HCT116 (cell line): ENCODE results near the gene C9orf78. TPM values are rescaled to one million over a fixed set of nuclear protein-coding genes. Genes with fewer than 3 reads are reported as not detected.

Source experiments
- ATAC-seq: fragments of 200-7000 bp; cut with Tn5 transposase; 2 replicates; pipeline ENCODE4 v1.9.1; 2020; ENCODE audit warnings: mild to moderate bottlenecking, moderate library complexity
- BruUV-seq: library from RNA; stranded (reverse); fragments of 400-500 nt; replicated peaks from 2 replicates; lab custom pipeline; 2021; lab: Mats Ljungman, UMichigan
- CTCF ChIA-PET: fragments of 300-600 bp; sonication (Branson Sonifier 250); formaldehyde crosslinking; loops from one replicate; lab custom pipeline; 2021; ENCODE audit warnings: antibody characterized with exemption; lab: Charles Lee
- POLR2A ChIA-PET: fragments of 300-600, 350-600 bp; sonication (Branson Sonifier 250); formaldehyde crosslinking; loops from one replicate; lab custom pipeline; 2021; ENCODE audit warnings: antibody characterized with exemption; lab: Charles Lee
- RAD21 ChIA-PET, 2 experiments: fragments of 300-600 bp; sonication (Branson Sonifier 250); formaldehyde crosslinking; loops; one replicate each; lab custom pipeline; 2023; ENCODE audit warnings: low total read pairs in 2 of 2; ENCODE audit not compliant: uncharacterized antibody in 2 of 2, unreplicated experiment in 2 of 2, low non-redundant PET in 1 of 2; lab: Charles Lee
- DNase-seq: peaks from one replicate; pipeline ENCODE4 v3.0.0-alpha.2; 2010; ENCODE audit warnings: low read depth, low spot score
- H2AFZ ChIP-seq: fragments of 200-600 bp; shearing (Covaris generic), sonication (generic); 2 replicates; pipeline ENCODE4 v1.6.1; 2017; ENCODE audit warnings: low read depth, mixed run types, mixed read lengths, antibody characterized with exemption, low read length; ENCODE audit not compliant: poor library complexity, severe bottlenecking
- H3K27ac ChIP-seq: 2 replicates; pipeline ENCODE4 v1.5.1; 2012; ENCODE audit warnings: low read depth, low read length
- H3K27me3 ChIP-seq: fragments of 200-600 bp; sonication (generic); 2 replicates; pipeline ENCODE4 v1.6.1; 2016; ENCODE audit warnings: mixed run types, low read length, mixed read lengths; ENCODE audit not compliant: insufficient read depth
- H3K36me3 ChIP-seq, 2 experiments: fragments of 200-500 bp in 1 of 2; fragments of 200-600 bp in 1 of 2; sonication (Bioruptor generic) in 1 of 2; sonication (generic) in 1 of 2; 2 replicates each; pipeline versions ENCODE4 v1.5.1 to v1.6.1; 2014 to 2016; ENCODE audit warnings: low read length in 2 of 2, inconsistent platforms in 1 of 2, mixed read lengths in 1 of 2, mixed run types in 1 of 2; ENCODE audit not compliant: insufficient read depth in 2 of 2, control insufficient read depth in 1 of 2
- H3K4me1 ChIP-seq, 2 experiments: fragments of 200-600 bp in 1 of 2; sonication (generic) in 1 of 2; 2 replicates each; pipeline versions ENCODE4 v1.5.1 to v1.6.1; 2012 to 2017; ENCODE audit warnings: low read length in 2 of 2, inconsistent platforms in 1 of 2, mild to moderate bottlenecking in 1 of 2, mixed read lengths in 1 of 2, mixed run types in 1 of 2, moderate library complexity in 1 of 2; ENCODE audit not compliant: insufficient read depth in 2 of 2, control insufficient read depth in 1 of 2
- H3K4me2 ChIP-seq: fragments of 200-600 bp; sonication (generic); 2 replicates; pipeline ENCODE4 v1.6.1; 2017; ENCODE audit warnings: mixed run types, low read length, mixed read lengths
- H3K4me3 ChIP-seq, 2 experiments: fragments of 200-600 bp in 1 of 2; sonication (generic) in 1 of 2; replicated peaks in 1 of 2; 2 replicates each; pipeline ENCODE4 v1.5.1; 2011 to 2016; ENCODE audit warnings: low read length in 2 of 2, control low read depth in 1 of 2, low read depth in 1 of 2, mild to moderate bottlenecking in 1 of 2, mixed read lengths in 1 of 2, mixed run types in 1 of 2
- H3K79me2 ChIP-seq: fragments of 200-600 bp; sonication (generic); 2 replicates; pipeline ENCODE4 v1.6.1; 2017; ENCODE audit warnings: mild to moderate bottlenecking, mixed run types, low read length, moderate library complexity, mixed read lengths; ENCODE audit not compliant: insufficient read depth
- H3K9ac ChIP-seq: fragments of 200-600 bp; sonication (generic); 2 replicates; pipeline ENCODE4 v1.6.1; 2016; ENCODE audit warnings: low read length, mixed read lengths
- H3K9me2 ChIP-seq: fragments of 200-600 bp; sonication (generic), shearing (Covaris generic); 2 replicates; pipeline ENCODE4 v1.6.1; 2017; ENCODE audit warnings: mixed run types, mild to moderate bottlenecking, moderate library complexity; ENCODE audit not compliant: insufficient read depth
- H3K9me3 ChIP-seq, 2 experiments: fragments of 200-500 bp in 1 of 2; fragments of 200-600 bp in 1 of 2; sonication (Bioruptor generic) in 1 of 2; sonication (generic) in 1 of 2; 2 replicates each; pipeline ENCODE4 v1.6.1; 2014 to 2017; ENCODE audit warnings: low read length in 2 of 2, mixed read lengths in 2 of 2, inconsistent platforms in 1 of 2, low read depth in 1 of 2, mild to moderate bottlenecking in 1 of 2, mixed run types in 1 of 2, moderate library complexity in 1 of 2; ENCODE audit not compliant: control insufficient read depth in 1 of 2, insufficient read depth in 1 of 2
- H4K20me1 ChIP-seq: fragments of 200-600 bp; sonication (generic), shearing (Covaris generic); 2 replicates; pipeline ENCODE4 v1.6.1; 2017; ENCODE audit warnings: mixed run types, mild to moderate bottlenecking, moderate library complexity; ENCODE audit not compliant: insufficient read depth
- CBX3 ChIP-seq: IDR thresholded peaks from 2 replicates; pipeline ENCODE4 v1.6.1; 2012; ENCODE audit warnings: low read depth
- EGR1 ChIP-seq: IDR thresholded peaks from 2 replicates; pipeline ENCODE4 v1.6.1; 2012; ENCODE audit warnings: low read depth
- EZH2 ChIP-seq: fragments of 200-600 bp; sonication (generic); IDR thresholded peaks from 2 replicates; pipeline ENCODE4 v1.6.1; 2017; ENCODE audit warnings: antibody characterized with exemption, mixed run types
- FOSL1 ChIP-seq: IDR thresholded peaks from 2 replicates; pipeline ENCODE4 v1.6.1; 2012; ENCODE audit warnings: low read depth
- JUND ChIP-seq: IDR thresholded peaks from 2 replicates; pipeline ENCODE4 v1.6.1; 2012
- MAX ChIP-seq: IDR thresholded peaks from 2 replicates; pipeline ENCODE4 v1.6.1; 2012
- POLR2A ChIP-seq: IDR thresholded peaks from 2 replicates; pipeline ENCODE4 v1.7.0; 2011; ENCODE audit warnings: borderline replicate concordance; ENCODE audit not compliant: insufficient read depth, insufficient read length; ENCODE audit errors: extremely low read depth
- POLR2AphosphoS5 ChIP-seq: IDR thresholded peaks from 2 replicates; pipeline ENCODE4 v1.6.1; 2011; ENCODE audit warnings: mild to moderate bottlenecking, low read depth, low read length, moderate library complexity
- RAD21 ChIP-seq: IDR thresholded peaks from 2 replicates; pipeline ENCODE4 v1.6.1; 2012; ENCODE audit warnings: low read depth, mild to moderate bottlenecking
- SRF ChIP-seq: IDR thresholded peaks from 2 replicates; pipeline ENCODE4 v1.6.1; 2012; ENCODE audit warnings: low read depth
- TCF7L2 ChIP-seq: IDR thresholded peaks from 2 replicates; pipeline ENCODE4 v1.7.0; 2011; ENCODE audit warnings: borderline replicate concordance, inconsistent platforms; ENCODE audit not compliant: insufficient read depth, insufficient read length; ENCODE audit errors: extremely low read depth
- YY1 ChIP-seq: IDR thresholded peaks from 2 replicates; pipeline ENCODE4 v1.6.1; 2011; ENCODE audit warnings: low read length, low read depth, moderate library complexity, mild to moderate bottlenecking; ENCODE audit not compliant: insufficient replicate concordance; ENCODE audit errors: extremely low read depth
- ZNF274 ChIP-seq: fragments of 200-500 bp; sonication (Bioruptor generic); IDR thresholded peaks from 2 replicates; pipeline ENCODE4 v1.6.1; 2014; ENCODE audit warnings: mild to moderate bottlenecking, low read depth, low read length, inconsistent platforms
- intact Hi-C: fragments of 100-400 bp; cut with micrococcal nuclease; formaldehyde crosslinking; loops from 2 replicates; pipeline ENCODE4 v1.10.0; 2022
- total RNA-seq: library from RNA; stranded (reverse); gene quantifications from one replicate; pipeline ENCODE4 v1.2.1, GENCODE V29; 2021; ENCODE audit not compliant: unreplicated experiment
- TF ChIP-seq, protein P1 (sequence below): IDR thresholded peaks from 2 replicates; pipeline ENCODE4 v1.6.1; 2012; ENCODE audit warnings: low read depth

C9orf78 gene
- total RNA-seq, 1 experiment from 2014 or later = 41.4 TPM

DNA sequence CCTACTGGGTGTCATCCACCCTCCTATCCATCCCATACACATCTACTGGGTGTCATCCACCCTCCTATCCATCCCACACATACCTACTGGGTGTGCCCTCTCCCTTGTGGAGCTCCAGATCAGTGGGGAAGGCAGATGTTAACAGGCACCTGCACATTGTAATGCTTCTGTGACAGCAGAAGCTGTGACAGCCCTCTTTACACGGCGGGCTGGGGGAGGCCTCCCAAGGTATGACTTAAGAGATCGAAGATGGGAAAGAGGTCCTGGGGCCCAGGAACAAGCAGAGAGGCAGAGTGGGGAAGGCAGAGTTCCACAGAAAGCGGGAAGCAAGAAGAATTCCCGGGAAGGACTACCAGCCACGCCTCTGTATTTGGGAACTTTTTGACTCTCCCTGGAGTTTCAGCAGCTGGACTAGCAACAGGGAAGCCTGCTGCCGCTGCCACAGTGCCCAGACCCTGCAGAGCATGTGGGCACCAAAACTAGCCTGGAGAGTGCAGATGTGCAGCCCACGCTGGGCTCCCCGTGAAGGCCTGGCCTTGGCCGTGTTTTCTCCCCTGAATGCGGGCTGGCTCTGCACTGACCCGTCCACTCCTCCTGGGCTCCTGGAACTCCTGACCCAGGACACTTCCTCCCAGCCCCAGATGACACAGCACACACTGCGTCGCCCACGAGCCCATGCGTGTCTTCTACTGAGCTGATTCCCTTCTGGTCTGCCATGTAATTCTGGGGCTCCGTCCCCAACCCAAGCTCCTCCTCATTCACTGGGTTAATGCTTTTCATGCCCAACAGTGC is 20.4 kb downstream of the C9orf78 start:
- ChIA-PET POLR2A (no interaction called here), RAD21 (no interaction called here), CTCF (no interaction called here)
- intact Hi-C loops = no loop called here
- H3K36me3 ChIP-seq = peaks cover 12 to 17% of the 10 kb centered on the region in 2 experiments; a peak in 3 of 4 replicates
- DNase-seq = no peak
- H3K9ac ChIP-seq = no peak overlapping the region
- no peak for ATAC-seq
- H3K4me1 ChIP-seq = no peaks in the 10 kb centered on the region
- H2AFZ ChIP-seq = no peak overlapping the region
- no TSS peak for BruUV-seq
- H4K20me1 ChIP-seq = 0 out of 2 replicates have a peak, but pooled peaks cover 3% of the 10 kb centered on the region
- H3K9me2 ChIP-seq = no peaks in the 10 kb centered on the region
- no peak overlapping the region for H3K27ac ChIP-seq
- no peaks in the 10 kb centered on the region for H3K9me3 ChIP-seq
- H3K27me3 ChIP-seq = no peaks in the 10 kb centered on the region
- H3K4me2 ChIP-seq = no peak overlapping the region
- H3K79me2 ChIP-seq = no peaks in the 10 kb centered on the region
- no peak for TF ChIP-seq ZNF274
- no peak for TF ChIP-seq MAX
- H3K4me3 ChIP-seq = no peak overlapping the region

DNA sequence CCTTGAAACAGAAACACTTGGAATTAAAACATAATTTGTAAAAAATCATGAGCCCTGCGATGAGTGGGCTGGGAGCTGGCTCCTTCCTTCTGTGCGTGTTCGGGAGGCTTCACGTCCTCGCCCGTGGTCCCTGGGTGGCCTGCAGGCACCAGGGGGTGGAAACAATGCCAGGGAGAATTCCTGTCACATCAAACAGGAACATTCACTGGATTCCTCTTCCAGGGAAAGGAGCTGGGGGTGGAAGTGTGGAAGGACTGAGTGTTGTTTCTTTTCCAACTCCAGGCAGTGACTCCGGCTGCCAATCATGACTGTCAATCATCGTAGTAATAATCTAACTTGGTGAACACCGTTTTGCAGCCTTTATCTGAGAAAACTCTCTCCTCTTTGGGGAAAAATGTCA is 21.4 kb downstream of the C9orf78 start:
- POLR2A ChIA-PET = no interaction called here
- H3K9ac ChIP-seq = no peak overlapping the region
- no peak for ATAC-seq

More for the DNA sequence above, 21.4 kb downstream of the C9orf78 start:
- Histone ChIP-seq H3K4me3 (no peak overlapping the region), H3K4me2 (no peak overlapping the region), H3K9me3 (no peaks in the 10 kb centered on the region), H4K20me1 (0 out of 2 replicates have a peak, but pooled peaks cover 3% of the 10 kb centered on the region), H3K27ac (no peak overlapping the region), H3K9me2 (no peaks in the 10 kb centered on the region), H2AFZ (no peak overlapping the region), H3K4me1 (no peaks in the 10 kb centered on the region), H3K27me3 (no peaks in the 10 kb centered on the region), H3K36me3 (peaks cover 13 to 18% of the 10 kb centered on the region in 2 experiments; a peak in 3 of 4 replicates), H3K79me2 (no peaks in the 10 kb centered on the region)
- CTCF ChIA-PET = no interaction called here
- DNase-seq = no peak
- TF ChIP-seq FOSL1 = no peak
- no peak for TF ChIP-seq POLR2AphosphoS5
- TF ChIP-seq TCF7L2 = no peak
- TF ChIP-seq SRF = no peak
- TF ChIP-seq CBX3 = no peak
- TF ChIP-seq, protein P1, sequence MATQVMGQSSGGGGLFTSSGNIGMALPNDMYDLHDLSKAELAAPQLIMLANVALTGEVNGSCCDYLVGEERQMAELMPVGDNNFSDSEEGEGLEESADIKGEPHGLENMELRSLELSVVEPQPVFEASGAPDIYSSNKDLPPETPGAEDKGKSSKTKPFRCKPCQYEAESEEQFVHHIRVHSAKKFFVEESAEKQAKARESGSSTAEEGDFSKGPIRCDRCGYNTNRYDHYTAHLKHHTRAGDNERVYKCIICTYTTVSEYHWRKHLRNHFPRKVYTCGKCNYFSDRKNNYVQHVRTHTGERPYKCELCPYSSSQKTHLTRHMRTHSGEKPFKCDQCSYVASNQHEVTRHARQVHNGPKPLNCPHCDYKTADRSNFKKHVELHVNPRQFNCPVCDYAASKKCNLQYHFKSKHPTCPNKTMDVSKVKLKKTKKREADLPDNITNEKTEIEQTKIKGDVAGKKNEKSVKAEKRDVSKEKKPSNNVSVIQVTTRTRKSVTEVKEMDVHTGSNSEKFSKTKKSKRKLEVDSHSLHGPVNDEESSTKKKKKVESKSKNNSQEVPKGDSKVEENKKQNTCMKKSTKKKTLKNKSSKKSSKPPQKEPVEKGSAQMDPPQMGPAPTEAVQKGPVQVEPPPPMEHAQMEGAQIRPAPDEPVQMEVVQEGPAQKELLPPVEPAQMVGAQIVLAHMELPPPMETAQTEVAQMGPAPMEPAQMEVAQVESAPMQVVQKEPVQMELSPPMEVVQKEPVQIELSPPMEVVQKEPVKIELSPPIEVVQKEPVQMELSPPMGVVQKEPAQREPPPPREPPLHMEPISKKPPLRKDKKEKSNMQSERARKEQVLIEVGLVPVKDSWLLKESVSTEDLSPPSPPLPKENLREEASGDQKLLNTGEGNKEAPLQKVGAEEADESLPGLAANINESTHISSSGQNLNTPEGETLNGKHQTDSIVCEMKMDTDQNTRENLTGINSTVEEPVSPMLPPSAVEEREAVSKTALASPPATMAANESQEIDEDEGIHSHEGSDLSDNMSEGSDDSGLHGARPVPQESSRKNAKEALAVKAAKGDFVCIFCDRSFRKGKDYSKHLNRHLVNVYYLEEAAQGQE = no peak
- no peak for TF ChIP-seq YY1
- TF ChIP-seq JUND = no peak
- TF ChIP-seq EGR1 = no peak
- TF ChIP-seq EZH2 = no peak
- no peak for TF ChIP-seq RAD21
- TF ChIP-seq MAX = no peak
- no peak for TF ChIP-seq POLR2A
- RAD21 ChIA-PET = no interaction called here
- intact Hi-C loops = no loop called here
- no TSS peak for BruUV-seq
